Panc1 (cell line): ENCODE data around the gene MAST4.

Experiments used
- CTCF ChIP-seq: fragments of 450-650 bp; IDR thresholded peaks from 2 replicates; pipeline ENCODE4 v1.5.1; 2017; ENCODE audit warnings: mild to moderate bottlenecking
- POLR2AphosphoS5 ChIP-seq: IDR thresholded peaks from 2 replicates; pipeline ENCODE4 v1.6.1; 2012; ENCODE audit warnings: mild to moderate bottlenecking, low read depth, low read length, moderate library complexity
- SIN3A ChIP-seq: IDR thresholded peaks from 2 replicates; pipeline ENCODE4 v1.6.1; 2012; ENCODE audit warnings: low read depth, mild to moderate bottlenecking, low read length, moderate library complexity, borderline replicate concordance; ENCODE audit not compliant: insufficient read depth
- TCF7L2 ChIP-seq: IDR thresholded peaks from 2 replicates; pipeline ENCODE4 v1.6.1; 2011; ENCODE audit warnings: mild to moderate bottlenecking, low read depth, low read length, inconsistent platforms

GRCh38 chr5:67020096-67020615 lies 424.0 kb downstream of the MAST4 start:
- TF ChIP-seq CTCF (no peak), POLR2AphosphoS5 (no peak), TCF7L2 (no peak), SIN3A (no peak)
